Fibroblast of the aortic adventitia (primary cell): Measurements from ENCODE around the gene MAP6D1. TPM values are rescaled to one million over a fixed set of nuclear protein-coding genes. Genes with fewer than 3 reads are reported as not detected.
A peak's percentile ranks its signal among the peaks of the same experiment; 100 is the strongest.

Experiments
- DNase-seq: peaks from one replicate; pipeline ENCODE4 v3.0.0-alpha.2; 2010; ENCODE audit warnings: low read depth
- H3K4me3 ChIP-seq: 2 replicates; pipeline ENCODE4 v1.5.1; 2011; ENCODE audit warnings: low read depth, mild to moderate bottlenecking, control low read depth, low read length, moderate library complexity
- CTCF ChIP-seq: IDR thresholded peaks from 2 replicates; pipeline ENCODE4 v1.5.1; 2011; ENCODE audit warnings: mild to moderate bottlenecking, low read length, control low read depth, inconsistent platforms; ENCODE audit not compliant: insufficient read depth
- total RNA-seq: library from RNA; depleted of rRNA; stranded (reverse); fragments of >200 nt; gene quantifications from 2 replicates; pipeline ENCODE4 v1.2.3, GENCODE V29; 2012; ENCODE audit warnings: low replicate concordance

Gene MAP6D1
- total RNA-seq, 1 donor, result 1.4 TPM

DNA sequence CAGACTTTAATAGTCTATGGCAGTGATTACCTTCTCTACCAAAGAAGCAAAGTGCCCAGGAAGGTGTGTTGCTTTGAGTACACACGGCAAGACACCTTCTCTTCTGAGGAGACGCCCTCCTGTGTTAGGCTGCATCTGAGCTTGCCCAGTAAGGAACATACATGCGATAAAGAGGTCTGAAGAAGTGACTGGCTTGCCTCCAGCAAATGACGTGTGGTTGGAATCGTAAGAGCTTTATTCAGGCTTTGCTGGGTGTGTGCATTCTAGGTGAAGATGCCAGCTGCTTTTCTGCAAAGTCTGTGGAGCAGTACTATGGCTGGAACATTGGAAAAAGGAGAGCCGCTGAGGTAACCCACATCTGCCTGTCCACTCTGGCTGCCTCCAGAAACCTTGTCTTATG lies 22.4 kb downstream of the MAP6D1 start:
- H3K4me3 ChIP-seq, result no peak overlapping the region
- no peak for TF ChIP-seq CTCF
- DNase-seq, result peak; percentile 74

GRCh38 chr3:183801601-183802000 lies 23.8 kb downstream of the MAP6D1 start:
- no peak for TF ChIP-seq CTCF
- DNase-seq, result no peak
- H3K4me3 ChIP-seq, result no peak overlapping the region

GRCh38 chr3:183800243-183800863 lies 25.0 kb downstream of the MAP6D1 start:
- no peak for DNase-seq
- no peak overlapping the region for H3K4me3 ChIP-seq
- TF ChIP-seq CTCF, result no peak

GRCh38 chr3:183799461-183799860 lies 25.9 kb downstream of the MAP6D1 start:
- TF ChIP-seq CTCF, result no peak
- DNase-seq, result no peak
- H3K4me3 ChIP-seq, result no peak overlapping the region

GRCh38 chr3:183797996-183798395 lies 27.4 kb downstream of the MAP6D1 start:
- no peak overlapping the region for H3K4me3 ChIP-seq
- TF ChIP-seq CTCF, result no peak
- DNase-seq, result no peak

GRCh38 chr3:183796372-183796771 lies 29.0 kb downstream of the MAP6D1 start:
- DNase-seq, result no peak
- H3K4me3 ChIP-seq, result no peak overlapping the region
- no peak for TF ChIP-seq CTCF

GRCh38 chr3:183794452-183794851 lies 30.9 kb downstream of the MAP6D1 start:
- H3K4me3 ChIP-seq, result no peak overlapping the region
- TF ChIP-seq CTCF, result no peak
- DNase-seq, result no peak
